SK-N-SH (cell line): ENCODE results near the gene RSPO4. TPM values are rescaled to one million over a fixed set of nuclear protein-coding genes. Genes with fewer than 3 reads are reported as not detected.

Experiments
- CTCF ChIA-PET: fragments of 300-600, 350-600 bp; formaldehyde crosslinking; extraction: SDS; loops from one replicate; lab custom pipeline; 2021; lab: Yijun Ruan, JAX
- POLR2A ChIA-PET: fragments of 350-600 bp; sonication (Branson Sonifier 250); formaldehyde crosslinking; extraction: SDS; loops from one replicate; lab custom pipeline; 2020; ENCODE audit warnings: antibody characterized with exemption, inconsistent platforms; lab: Yijun Ruan, JAX
- DNase-seq: peaks from one replicate; pipeline ENCODE4 v3.0.0; 2012
- H2AFZ ChIP-seq: fragments of 200-600 bp; sonication (generic); 2 replicates; pipeline ENCODE4 v1.8.1; 2016; ENCODE audit warnings: antibody characterized with exemption, mild to moderate bottlenecking, low read depth
- H3F3A ChIP-seq: fragments of 200-600 bp; sonication (generic); replicated peaks from 2 replicates; pipeline ENCODE3; 2016; ENCODE audit warnings: antibody characterized with exemption, mild to moderate bottlenecking; ENCODE audit not compliant: insufficient read depth
- H3K27ac ChIP-seq, 2 experiments: fragments of 200-500 bp in 1 of 2; fragments of 200-600 bp in 1 of 2; sonication (Bioruptor generic) in 1 of 2; sonication (generic), shearing (Covaris generic) in 1 of 2; 2 replicates each; pipeline versions ENCODE4 v1.5.1 to v1.6.1; 2014 to 2016; ENCODE audit warnings: low read depth in 2 of 2, inconsistent platforms in 1 of 2, low read length in 1 of 2, mild to moderate bottlenecking in 1 of 2, mixed read lengths in 1 of 2
- H3K27me3 ChIP-seq: fragments of 200-600 bp; sonication (generic), shearing (Covaris generic); 2 replicates; pipeline ENCODE4 v1.6.1; 2016; ENCODE audit warnings: mixed run types; ENCODE audit not compliant: insufficient read depth
- H3K36me3 ChIP-seq, 2 experiments: fragments of 200-500 bp in 1 of 2; fragments of 200-600 bp in 1 of 2; sonication (Bioruptor generic) in 1 of 2; sonication (generic) in 1 of 2; replicated peaks in 1 of 2; 2 replicates each; pipeline versions ENCODE3 to v1.5.1; 2014 to 2016; ENCODE audit warnings: low read length in 1 of 2, mild to moderate bottlenecking in 1 of 2; ENCODE audit not compliant: insufficient read depth in 2 of 2, control insufficient read depth in 1 of 2
- H3K4me1 ChIP-seq, 2 experiments: fragments of 200-500 bp in 1 of 2; fragments of 200-600 bp in 1 of 2; sonication (Bioruptor generic) in 1 of 2; sonication (generic), shearing (Covaris generic) in 1 of 2; 2 replicates each; pipeline versions ENCODE4 v1.5.1 to v1.6.1; 2014 to 2016; ENCODE audit warnings: low read depth in 1 of 2, low read length in 1 of 2, mixed run types in 1 of 2; ENCODE audit not compliant: insufficient read depth in 2 of 2, control insufficient read depth in 1 of 2
- H3K4me2 ChIP-seq: fragments of 200-600 bp; sonication (generic), shearing (Covaris generic); 2 replicates; pipeline ENCODE4 v1.6.1; 2017; ENCODE audit warnings: mixed run types
- H3K4me3 ChIP-seq, 2 experiments: fragments of 200-500 bp in 1 of 2; fragments of 200-600 bp in 1 of 2; sonication (Bioruptor generic) in 1 of 2; sonication (generic), shearing (Covaris generic) in 1 of 2; 2 replicates each; pipeline versions ENCODE4 v1.5.1 to v1.8.1; 2014 to 2016; ENCODE audit warnings: low read depth in 2 of 2, inconsistent platforms in 1 of 2, low read length in 1 of 2, mild to moderate bottlenecking in 1 of 2, mixed read lengths in 1 of 2, moderate library complexity in 1 of 2
- H3K79me2 ChIP-seq: fragments of 200-600 bp; sonication (generic); 2 replicates; pipeline ENCODE4 v1.8.1; 2017; ENCODE audit warnings: mild to moderate bottlenecking; ENCODE audit not compliant: insufficient read depth
- H3K9ac ChIP-seq: fragments of 200-600 bp; sonication (generic); 2 replicates; pipeline ENCODE4 v1.6.1; 2017; ENCODE audit warnings: mixed run types
- H3K9me2 ChIP-seq: fragments of 200-600 bp; sonication (generic); 2 replicates; pipeline ENCODE4 v1.6.1; 2017; ENCODE audit warnings: mixed run types
- H3K9me3 ChIP-seq: fragments of 200-600 bp; sonication (generic); 2 replicates; pipeline ENCODE4 v1.6.1; 2017; ENCODE audit warnings: mixed run types, mild to moderate bottlenecking, moderate library complexity
- H4K20me1 ChIP-seq: fragments of 200-600 bp; sonication (generic); 2 replicates; pipeline ENCODE4 v1.6.1; 2017; ENCODE audit warnings: mild to moderate bottlenecking, mixed run types; ENCODE audit not compliant: insufficient read depth
- CTCF ChIP-seq: fragments of 200-600 bp; sonication (generic); IDR thresholded peaks from 2 replicates; pipeline ENCODE4 v1.6.1; 2017; ENCODE audit warnings: antibody characterized with exemption, mild to moderate bottlenecking, moderate library complexity
- POLR2AphosphoS5 ChIP-seq: IDR thresholded peaks from 2 replicates; pipeline ENCODE4 v1.6.1; 2012; ENCODE audit warnings: low read depth, low read length
- RAD21 ChIP-seq: IDR thresholded peaks from 2 replicates; pipeline ENCODE4 v1.6.1; 2012; ENCODE audit warnings: mild to moderate bottlenecking, low read length
- RCOR1 ChIP-seq: fragments of 150-350 bp; IDR thresholded peaks from 2 replicates; pipeline ENCODE4 v1.6.1; 2017; ENCODE audit warnings: antibody characterized with exemption, low read length
- SMC3 ChIP-seq: IDR thresholded peaks from 2 replicates; pipeline ENCODE4 v1.6.1; 2012; ENCODE audit warnings: low read depth, low read length, improper control_type of control experiment
- TEAD4 ChIP-seq: IDR thresholded peaks from 2 replicates; pipeline ENCODE4 v1.4.0; 2012; ENCODE audit warnings: mild to moderate bottlenecking, borderline replicate concordance; ENCODE audit not compliant: insufficient read depth
- USF1 ChIP-seq: IDR thresholded peaks from 2 replicates; pipeline ENCODE4 v1.4.0; 2012; ENCODE audit warnings: low read depth, borderline replicate concordance
- YY1 ChIP-seq: IDR thresholded peaks from 2 replicates; pipeline ENCODE4 v1.4.0; 2012; ENCODE audit warnings: low read depth, mild to moderate bottlenecking
- WGBS: methylation state at CpG from one replicate; pipeline ENCODE4 v1.1.6; 2017; ENCODE audit warnings: low lambda C conversion rate; 5-methylcytosine and 5-hydroxymethylcytosine counted together
- polyA plus RNA-seq, 3 experiments: library from polyadenylated mRNA; depleted of rRNA; stranded (reverse); fragments of >200 nt; gene quantifications; 2 replicates each; pipeline ENCODE4 v1.2.3, GENCODE V29; 2012

RSPO4 gene
- polyA plus RNA-seq, 1 of the 3 experiments (the other 2 are of a cell fraction) = not detected

- H2AFZ ChIP-seq = no peak overlapping the region
Observed at GRCh38 chr20:973785-974194, 28.3 kb downstream of the RSPO4 start.

GRCh38 chr20:972256-972655 lies 29.9 kb downstream of the RSPO4 start:
- ChIA-PET POLR2A (no interaction called here), CTCF (interaction anchor here (0.6 to 14.8 kb wide), 7 partner anchors 11 to 154 kb away, joined by 3 to 146 read pairs (median 6); no protein-coding TSS in a partner anchor)
- Histone ChIP-seq H3K9ac (no peak overlapping the region), H3K9me3 (no peaks in the 10 kb centered on the region), H3K9me2 (no peaks in the 10 kb centered on the region), H3F3A (no peaks in the 10 kb centered on the region), H4K20me1 (no peaks in the 10 kb centered on the region), H2AFZ (no peak overlapping the region), H3K4me2 (no peak overlapping the region), H3K79me2 (no peaks in the 10 kb centered on the region), H3K27me3 (peaks cover 5% of the 10 kb centered on the region; the same call in 1 of the 2 replicates), H3K27ac (no peak overlapping the region), H3K4me1 (peaks cover 0 to 10% of the 10 kb centered on the region in 2 experiments; a peak in 1 of 4 replicates), H3K4me3 (no peak overlapping the region), H3K36me3 (no peaks in the 10 kb centered on the region)
- DNase-seq = no peak
- 67% methylated on average over 9 of the region's 9 CpGs for WGBS
- no peak for TF ChIP-seq YY1
- TF ChIP-seq USF1 = peak; percentile 54; the same call in 1 of the 2 replicates

More at GRCh38 chr20:973785-974194, 28.3 kb downstream of the RSPO4 start:
- no peaks in the 10 kb centered on the region for H3K36me3 ChIP-seq
- H3K4me1 ChIP-seq = peaks cover 0 to 10% of the 10 kb centered on the region in 2 experiments; a peak in 1 of 4 replicates
- H3K9ac ChIP-seq = no peak overlapping the region
- WGBS = 26% methylated on average over 6 of the region's 6 CpGs
- ChIA-PET POLR2A (no interaction called here), CTCF (interaction anchor here (7.7 to 14.8 kb wide), 2 partner anchors 17 to 134 kb away, joined by 35 to 146 read pairs; no protein-coding TSS in a partner anchor)
- no peaks in the 10 kb centered on the region for H4K20me1 ChIP-seq
- peaks cover 5% of the 10 kb centered on the region; the same call in 1 of the 2 replicates for H3K27me3 ChIP-seq
- TF ChIP-seq SMC3 = peak; percentile 33; the same call in 1 of the 2 replicates
- no peak for TF ChIP-seq TEAD4
- TF ChIP-seq CTCF = peak; percentile 45
- TF ChIP-seq POLR2AphosphoS5 = no peak
- no peak for TF ChIP-seq RCOR1
- peak; percentile 50 for TF ChIP-seq RAD21
- H3K4me2 ChIP-seq = no peak overlapping the region
- H3K4me3 ChIP-seq = no peak overlapping the region
- H3K79me2 ChIP-seq = no peaks in the 10 kb centered on the region
- no peaks in the 10 kb centered on the region for H3K9me2 ChIP-seq
- H3K27ac ChIP-seq = no peak overlapping the region
- H3K9me3 ChIP-seq = no peaks in the 10 kb centered on the region
- H3F3A ChIP-seq = no peaks in the 10 kb centered on the region
- DNase-seq = peak; percentile 55

- no peak for DNase-seq
- POLR2A ChIA-PET = no interaction called here
- Histone ChIP-seq H3K9me3 (no peaks in the 10 kb centered on the region), H3K4me2 (no peak overlapping the region), H3F3A (no peaks in the 10 kb centered on the region), H2AFZ (no peak overlapping the region), H3K27me3 (peaks cover 5% of the 10 kb centered on the region; the same call in 1 of the 2 replicates), H4K20me1 (no peaks in the 10 kb centered on the region), H3K27ac (no peak overlapping the region), H3K9ac (no peak overlapping the region), H3K36me3 (no peaks in the 10 kb centered on the region), H3K79me2 (no peaks in the 10 kb centered on the region), H3K4me3 (no peak overlapping the region), H3K4me1 (peaks cover 0 to 6% of the 10 kb centered on the region in 2 experiments; a peak in 1 of 4 replicates), H3K9me2 (no peaks in the 10 kb centered on the region)
- TF ChIP-seq CTCF = no peak
- TF ChIP-seq YY1 = no peak
- CTCF ChIA-PET = interaction anchor here (1.1 to 14.8 kb wide), 5 partner anchors 12 to 156 kb away, joined by 4 to 146 read pairs (median 7); no protein-coding TSS in a partner anchor
- 30% methylated on average over 2 of the region's 2 CpGs for WGBS
Observed at GRCh38 chr20:971346-971745, 30.8 kb downstream of the RSPO4 start.
